ENCODE results near the gene SPTB.

SPTB gene

DNA sequence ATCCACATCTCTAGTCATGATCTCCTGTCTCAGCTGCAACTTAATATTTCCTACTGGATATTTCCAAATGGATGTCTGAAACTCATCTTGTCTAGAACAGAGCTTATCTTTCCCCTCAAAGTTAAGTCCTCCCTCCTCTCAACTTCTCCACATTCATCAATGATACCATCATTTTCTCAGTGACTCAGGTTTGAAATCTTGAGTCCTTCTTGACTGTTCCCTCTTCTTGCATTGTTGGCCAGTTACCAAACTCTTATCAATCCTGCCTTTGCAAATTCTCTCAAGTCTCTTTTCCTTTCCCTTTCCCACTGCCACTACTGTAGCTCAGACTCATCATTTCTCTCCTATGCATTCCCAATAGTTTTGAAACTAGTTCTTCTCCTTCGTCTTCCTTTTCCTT, 20.3 kb upstream of the SPTB start:
- H3K36me3 Mint-ChIP-seq (ENCODE audit: low read depth), result no peaks in the 10 kb centered on the region
- H3K4me1 Mint-ChIP-seq, result no peaks in the 10 kb centered on the region
- peaks cover 26% of the 10 kb centered on the region for H3K27me3 Mint-ChIP-seq (ENCODE audit: low read depth)
- TF ChIP-seq, protein P1, sequence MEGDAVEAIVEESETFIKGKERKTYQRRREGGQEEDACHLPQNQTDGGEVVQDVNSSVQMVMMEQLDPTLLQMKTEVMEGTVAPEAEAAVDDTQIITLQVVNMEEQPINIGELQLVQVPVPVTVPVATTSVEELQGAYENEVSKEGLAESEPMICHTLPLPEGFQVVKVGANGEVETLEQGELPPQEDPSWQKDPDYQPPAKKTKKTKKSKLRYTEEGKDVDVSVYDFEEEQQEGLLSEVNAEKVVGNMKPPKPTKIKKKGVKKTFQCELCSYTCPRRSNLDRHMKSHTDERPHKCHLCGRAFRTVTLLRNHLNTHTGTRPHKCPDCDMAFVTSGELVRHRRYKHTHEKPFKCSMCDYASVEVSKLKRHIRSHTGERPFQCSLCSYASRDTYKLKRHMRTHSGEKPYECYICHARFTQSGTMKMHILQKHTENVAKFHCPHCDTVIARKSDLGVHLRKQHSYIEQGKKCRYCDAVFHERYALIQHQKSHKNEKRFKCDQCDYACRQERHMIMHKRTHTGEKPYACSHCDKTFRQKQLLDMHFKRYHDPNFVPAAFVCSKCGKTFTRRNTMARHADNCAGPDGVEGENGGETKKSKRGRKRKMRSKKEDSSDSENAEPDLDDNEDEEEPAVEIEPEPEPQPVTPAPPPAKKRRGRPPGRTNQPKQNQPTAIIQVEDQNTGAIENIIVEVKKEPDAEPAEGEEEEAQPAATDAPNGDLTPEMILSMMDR (IDR thresholded peaks at IDR 0.05; ENCODE audit: unreplicated experiment in 3 of 3), result no peak
- H3K9me3 Mint-ChIP-seq, result no peaks in the 10 kb centered on the region
- no peak overlapping the region for H3K4me3 Mint-ChIP-seq
- no peak overlapping the region for H3K27ac Mint-ChIP-seq

GRCh38 chr14:64891839-64892375, 12.2 kb upstream of the SPTB start:
- no peak overlapping the region for H3K4me3 Mint-ChIP-seq
- H3K9me3 Mint-ChIP-seq, result no peaks in the 10 kb centered on the region
- H3K36me3 Mint-ChIP-seq (ENCODE audit: low read depth), result no peaks in the 10 kb centered on the region
- peaks cover 11% of the 10 kb centered on the region for H3K27me3 Mint-ChIP-seq (ENCODE audit: low read depth)
- TF ChIP-seq, protein P1 (IDR thresholded peaks at IDR 0.05; ENCODE audit: unreplicated experiment in 3 of 3), result peak; percentile 66 to 86 (median 71)
- no peaks in the 10 kb centered on the region for H3K4me1 Mint-ChIP-seq
- H3K27ac Mint-ChIP-seq, result no peak overlapping the region

GRCh38 chr14:64891173-64891838, 11.6 kb upstream of the SPTB start:
- H3K4me3 Mint-ChIP-seq, result no peak overlapping the region
- TF ChIP-seq, protein P1 (IDR thresholded peaks at IDR 0.05; ENCODE audit: unreplicated experiment in 3 of 3), result no peak
- H3K27me3 Mint-ChIP-seq (ENCODE audit: low read depth), result peaks cover 14% of the 10 kb centered on the region
- no peaks in the 10 kb centered on the region for H3K4me1 Mint-ChIP-seq
- no peak overlapping the region for H3K27ac Mint-ChIP-seq
- H3K36me3 Mint-ChIP-seq (ENCODE audit: low read depth), result no peaks in the 10 kb centered on the region
- no peaks in the 10 kb centered on the region for H3K9me3 Mint-ChIP-seq

DNA sequence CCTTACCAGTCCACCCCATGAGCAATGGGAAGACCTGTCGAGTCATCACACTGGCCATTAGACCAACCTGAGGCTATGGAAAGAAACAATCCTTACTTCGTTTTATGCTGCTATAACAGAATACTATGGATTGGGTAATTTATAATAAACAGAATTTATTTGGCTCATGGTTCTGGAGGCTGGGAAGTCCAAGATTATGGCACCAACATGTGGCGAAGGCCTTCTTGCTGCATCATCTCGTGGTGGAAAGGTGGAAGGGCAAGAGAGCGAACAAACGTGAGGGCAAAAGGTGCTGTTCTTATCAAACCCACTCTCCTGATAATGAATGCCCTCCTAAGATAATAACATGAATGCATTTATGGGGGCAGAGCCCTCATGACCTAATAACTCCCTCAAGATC, 9.6 kb upstream of the SPTB start:
- TF ChIP-seq, protein P1 (IDR thresholded peaks at IDR 0.05; ENCODE audit: unreplicated experiment in 3 of 3), result no peak
- H3K27me3 Mint-ChIP-seq (ENCODE audit: low read depth), result peaks cover 32% of the 10 kb centered on the region
- H3K4me1 Mint-ChIP-seq, result no peaks in the 10 kb centered on the region
- H3K36me3 Mint-ChIP-seq (ENCODE audit: low read depth), result no peaks in the 10 kb centered on the region
- no peak overlapping the region for H3K4me3 Mint-ChIP-seq
- no peak overlapping the region for H3K27ac Mint-ChIP-seq
- no peaks in the 10 kb centered on the region for H3K9me3 Mint-ChIP-seq

- Mint-ChIP-seq H3K4me3 (no peak overlapping the region), H3K27me3 (ENCODE audit: low read depth) (peaks cover 60% of the 10 kb centered on the region), H3K9me3 (no peaks in the 10 kb centered on the region), H3K36me3 (ENCODE audit: low read depth) (no peaks in the 10 kb centered on the region), H3K4me1 (no peaks in the 10 kb centered on the region), H3K27ac (no peak overlapping the region)
- TF ChIP-seq, protein P1 (IDR thresholded peaks at IDR 0.05; ENCODE audit: unreplicated experiment in 3 of 3), result no peak
These were observed 5.9 kb upstream of the SPTB start for GRCh38 chr14:64885559-64885958.
